Retinal pigment epithelial cell (primary cell): ENCODE results near the gene ST7.

Experiments used
- DNase-seq: peaks from one replicate; pipeline ENCODE4 v3.0.0-alpha.2; 2010; ENCODE audit warnings: low read depth
- H3K4me3 ChIP-seq: 2 replicates; pipeline ENCODE4 v1.5.1; 2011; ENCODE audit warnings: mild to moderate bottlenecking, low read length, control low read depth, moderate library complexity
- TF ChIP-seq, protein P1 (sequence below): conservative IDR thresholded peaks from 2 replicates; pipeline ENCODE4 v1.5.1; 2011; ENCODE audit warnings: low read depth, low read length, control low read depth, inconsistent platforms

ST7 gene

DNA sequence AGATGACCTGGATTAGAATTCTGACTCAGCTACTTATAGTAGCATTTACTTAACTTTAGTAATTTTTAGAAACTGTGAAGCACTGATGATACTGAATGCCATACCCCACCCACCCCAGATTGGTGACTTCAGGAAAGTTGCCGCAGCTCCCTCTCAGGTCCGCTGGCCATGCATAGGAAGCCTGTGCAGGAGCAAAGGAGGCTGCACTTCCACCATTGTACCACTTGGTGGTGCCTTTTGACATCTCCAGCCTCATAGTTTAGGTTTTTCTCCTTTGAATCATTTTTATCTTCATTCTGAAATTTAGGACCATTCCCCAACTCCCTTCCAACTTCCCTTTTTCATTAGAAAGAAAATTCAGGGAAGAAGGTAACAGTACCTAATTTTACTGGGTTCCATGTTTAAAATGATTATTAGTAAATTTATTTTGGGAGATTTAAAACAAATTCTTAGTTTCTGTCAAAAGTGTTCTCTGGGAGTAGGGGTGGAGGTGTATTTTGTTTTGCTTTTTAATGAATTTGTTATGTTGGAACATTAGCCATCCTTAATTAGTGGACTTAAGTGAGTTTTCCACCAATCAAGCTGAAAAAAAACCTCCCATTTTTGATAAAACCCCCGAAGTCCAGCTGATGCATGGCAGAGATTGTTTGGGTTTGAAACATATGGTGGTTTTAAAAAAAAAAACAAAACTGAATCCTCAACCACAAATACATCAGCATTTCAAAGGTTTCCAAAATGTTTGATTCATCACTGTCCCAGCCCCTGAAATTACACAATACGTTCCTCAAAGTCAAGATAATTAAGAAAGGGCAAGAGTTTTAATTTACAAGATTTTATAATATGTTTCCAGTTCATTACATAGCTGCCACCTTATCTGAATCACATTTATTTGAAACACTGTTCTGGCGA, 259.9 kb downstream of the ST7 start:
- no peak overlapping the region for H3K4me3 ChIP-seq
- TF ChIP-seq, protein P1, sequence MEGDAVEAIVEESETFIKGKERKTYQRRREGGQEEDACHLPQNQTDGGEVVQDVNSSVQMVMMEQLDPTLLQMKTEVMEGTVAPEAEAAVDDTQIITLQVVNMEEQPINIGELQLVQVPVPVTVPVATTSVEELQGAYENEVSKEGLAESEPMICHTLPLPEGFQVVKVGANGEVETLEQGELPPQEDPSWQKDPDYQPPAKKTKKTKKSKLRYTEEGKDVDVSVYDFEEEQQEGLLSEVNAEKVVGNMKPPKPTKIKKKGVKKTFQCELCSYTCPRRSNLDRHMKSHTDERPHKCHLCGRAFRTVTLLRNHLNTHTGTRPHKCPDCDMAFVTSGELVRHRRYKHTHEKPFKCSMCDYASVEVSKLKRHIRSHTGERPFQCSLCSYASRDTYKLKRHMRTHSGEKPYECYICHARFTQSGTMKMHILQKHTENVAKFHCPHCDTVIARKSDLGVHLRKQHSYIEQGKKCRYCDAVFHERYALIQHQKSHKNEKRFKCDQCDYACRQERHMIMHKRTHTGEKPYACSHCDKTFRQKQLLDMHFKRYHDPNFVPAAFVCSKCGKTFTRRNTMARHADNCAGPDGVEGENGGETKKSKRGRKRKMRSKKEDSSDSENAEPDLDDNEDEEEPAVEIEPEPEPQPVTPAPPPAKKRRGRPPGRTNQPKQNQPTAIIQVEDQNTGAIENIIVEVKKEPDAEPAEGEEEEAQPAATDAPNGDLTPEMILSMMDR: peak; percentile 96
- DNase-seq: peak; percentile 22

DNA sequence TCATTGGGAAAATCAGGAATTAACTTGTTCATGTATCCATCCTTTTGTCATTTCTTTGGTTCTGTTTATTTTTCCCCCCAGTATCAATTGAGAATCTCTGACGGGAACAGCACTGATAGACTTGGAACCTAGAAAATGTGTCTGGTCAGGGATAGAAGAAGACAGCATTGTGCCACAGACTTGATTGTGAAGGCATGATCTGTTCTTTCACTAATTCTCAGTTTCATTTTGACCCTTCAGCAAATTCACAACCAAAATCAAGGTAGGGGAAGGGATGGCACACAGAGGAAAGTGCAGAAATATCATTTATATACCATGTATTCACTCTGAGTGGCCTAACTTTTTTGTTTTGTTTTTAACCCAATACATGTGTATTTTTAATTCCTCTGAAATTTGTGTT, 262.7 kb downstream of the ST7 start:
- TF ChIP-seq, protein P1: no peak

DNA sequence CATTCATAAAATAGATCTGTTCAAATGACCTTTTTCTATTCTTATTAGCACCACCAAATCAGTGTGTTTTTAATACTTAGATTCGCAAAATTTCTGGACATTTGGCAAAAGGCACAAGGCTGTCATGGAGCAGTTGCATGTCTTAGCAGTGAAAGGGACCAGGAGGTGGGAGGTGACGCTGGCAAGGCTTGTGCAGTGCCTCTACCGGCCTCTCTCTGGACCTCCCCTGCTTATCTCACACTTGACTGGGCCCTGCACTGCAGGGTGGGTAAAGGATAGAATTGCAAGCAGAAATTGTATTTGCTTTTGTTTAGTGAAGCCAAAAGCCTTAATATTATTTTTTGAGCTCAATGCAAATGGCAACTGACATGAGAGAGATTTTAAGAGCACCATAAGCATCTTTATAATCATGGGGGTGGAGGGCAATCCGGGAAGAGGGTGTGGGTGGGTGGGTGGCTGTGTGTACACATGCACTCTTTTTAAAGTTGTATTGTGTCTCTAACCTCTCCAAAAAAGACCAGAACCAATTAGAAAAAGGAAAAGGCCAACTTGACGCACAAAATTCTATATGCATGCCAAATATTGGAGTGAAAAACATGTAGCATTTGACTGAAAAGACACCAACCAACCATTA, 263.3 kb downstream of the ST7 start:
- no peak overlapping the region for H3K4me3 ChIP-seq
- TF ChIP-seq, protein P1: no peak
- no peak for DNase-seq

More for the DNA sequence above, 262.7 kb downstream of the ST7 start:
- H3K4me3 ChIP-seq: no peak overlapping the region
- DNase-seq: no peak

DNA sequence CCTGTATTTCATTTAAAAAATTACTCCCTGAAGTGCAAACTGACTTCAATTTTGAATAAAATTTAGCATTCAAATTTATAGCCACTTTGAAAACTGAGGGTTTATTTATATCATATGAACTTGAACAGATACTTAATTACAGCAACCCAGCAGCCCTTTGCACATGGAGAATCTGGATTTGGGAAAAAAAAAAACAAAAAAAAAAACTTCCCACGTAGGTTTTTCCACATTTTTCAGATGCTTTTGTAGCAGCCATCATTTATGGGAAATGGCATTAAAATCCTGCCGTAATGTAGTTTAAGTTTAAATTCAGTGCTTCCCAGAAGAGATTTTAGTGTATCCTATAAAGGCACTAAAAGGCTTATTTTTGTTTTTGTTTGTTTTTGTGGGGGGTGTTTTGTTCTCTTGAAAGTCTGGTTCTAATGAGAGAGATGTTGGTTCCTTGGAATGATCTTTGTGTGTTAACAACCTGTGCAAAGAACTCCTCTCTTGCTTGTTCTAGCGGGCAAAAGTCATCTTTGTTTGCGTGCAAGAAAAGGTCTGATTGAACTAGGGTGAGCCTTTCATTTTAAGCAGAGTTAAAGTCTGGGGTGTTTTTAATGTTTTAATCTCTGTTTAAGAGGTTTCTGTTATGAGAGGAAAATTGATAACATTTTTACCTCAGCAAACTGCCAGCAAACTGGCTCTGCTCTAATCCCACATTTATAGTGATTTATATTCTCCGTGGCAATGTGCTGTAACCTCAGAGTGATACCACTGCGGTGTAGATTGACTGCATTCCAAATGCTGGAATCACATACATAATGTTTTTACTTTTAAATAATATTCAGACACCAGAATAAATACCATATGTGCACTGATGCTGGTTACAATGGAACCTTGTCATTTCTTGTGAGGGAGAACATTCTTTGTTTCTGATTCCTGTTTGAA, 264.1 kb downstream of the ST7 start:
- H3K4me3 ChIP-seq: no peak overlapping the region
- TF ChIP-seq, protein P1: no peak
- peak; percentile 21 for DNase-seq

DNA sequence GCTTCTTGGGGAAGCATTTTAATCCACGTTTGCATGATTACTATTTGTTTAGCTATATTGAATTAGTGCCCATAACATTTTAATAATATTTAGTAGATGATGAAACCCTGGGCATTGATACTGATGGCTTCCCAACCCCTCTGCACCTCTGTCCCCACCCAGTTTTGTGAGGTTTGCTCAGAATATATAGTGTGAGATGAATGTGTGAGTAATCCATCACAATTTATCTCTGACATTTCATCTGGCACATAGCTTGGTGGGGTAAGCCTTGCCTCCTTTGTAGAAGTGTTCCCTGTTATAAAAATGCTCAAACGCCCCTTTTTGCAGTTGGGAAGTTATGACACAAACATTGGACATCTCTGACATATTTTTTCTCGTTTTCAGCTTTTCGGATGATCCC, 265.4 kb downstream of the ST7 start:
- H3K4me3 ChIP-seq: no peak overlapping the region
- DNase-seq: no peak
- TF ChIP-seq, protein P1: no peak

DNA sequence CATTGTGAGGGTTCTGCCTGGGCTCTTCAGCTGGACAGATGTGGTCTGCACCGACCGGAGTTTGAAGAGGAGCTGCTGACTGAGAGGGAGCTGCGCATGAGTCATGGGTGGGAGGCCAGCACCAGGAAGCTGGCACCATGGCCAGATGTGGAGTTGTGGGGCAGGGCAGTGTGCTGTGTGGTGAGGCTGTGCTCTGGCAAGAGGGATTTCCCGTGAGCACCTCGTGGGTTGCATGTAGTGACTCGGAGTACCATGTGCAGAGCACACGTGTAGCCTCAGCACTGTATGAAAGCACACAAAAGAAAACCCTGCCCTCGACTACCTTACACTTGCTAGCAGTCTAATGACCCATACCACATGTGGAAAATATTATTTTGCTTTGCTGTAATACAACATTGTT, 266.2 kb downstream of the ST7 start:
- no peak for DNase-seq
- no peak overlapping the region for H3K4me3 ChIP-seq
- TF ChIP-seq, protein P1: no peak
